Measurements from ENCODE around the gene RNF169.
"Not testable (repeated sequence)": the region's sequence is repeated elsewhere in the genome, so short reads cannot be mapped to it uniquely, and the experiment has no call there.

RNF169 gene

GRCh38 chr11:74739546-74740270, 8.9 kb upstream of the RNF169 start:
- ATAC-seq (replicated peaks) (peak; percentile 61 to 78), DNase-seq (no peak)
- Mint-ChIP-seq H3K27ac (no peak overlapping the region), H3K9me3 (no peaks in the 10 kb centered on the region), H3K36me3 (no peaks in the 10 kb centered on the region), H3K4me3 (no peak overlapping the region), H3K27me3 (peaks cover 25 to 26% of the 10 kb centered on the region in 2 donors), H3K4me1 (peaks cover 2 to 5% of the 10 kb centered on the region in 2 donors)

- Mint-ChIP-seq H3K4me1 (peaks cover 2 to 5% of the 10 kb centered on the region in 2 donors), H3K27ac (no peak overlapping the region), H3K36me3 (no peaks in the 10 kb centered on the region)
Observed at GRCh38 chr11:74742070-74742469, 6.6 kb upstream of the RNF169 start.

GRCh38 chr11:74743640-74744039, 5.0 kb upstream of the RNF169 start:
- no peak overlapping the region for H3K27ac Mint-ChIP-seq
- H3K4me1 Mint-ChIP-seq, result peaks cover 11 to 16% of the 10 kb centered on the region in 2 donors
- ATAC-seq (replicated peaks), result no peak
- no peaks in the 10 kb centered on the region for H3K9me3 Mint-ChIP-seq
- no peak for DNase-seq
- H3K27me3 Mint-ChIP-seq, result peaks cover 6% of the 10 kb centered on the region in 2 donors
- H3K36me3 Mint-ChIP-seq, result no peaks in the 10 kb centered on the region
- no peak overlapping the region for H3K4me3 Mint-ChIP-seq

More at GRCh38 chr11:74742070-74742469, 6.6 kb upstream of the RNF169 start:
- DNase-seq (no peak), ATAC-seq (replicated peaks) (no peak)
- Mint-ChIP-seq H3K4me3 (no peak overlapping the region), H3K27me3 (peaks cover 12 to 16% of the 10 kb centered on the region in 2 donors), H3K9me3 (no peaks in the 10 kb centered on the region)

GRCh38 chr11:74744277-74744676, 4.4 kb upstream of the RNF169 start:
- H3K4me3 Mint-ChIP-seq, result no peak overlapping the region
- H3K27me3 Mint-ChIP-seq, result peaks cover under 1 to 1% of the 10 kb centered on the region in 2 donors
- DNase-seq (no peak), ATAC-seq (replicated peaks) (no peak)
- H3K36me3 Mint-ChIP-seq, result no peaks in the 10 kb centered on the region
- no peaks in the 10 kb centered on the region for H3K9me3 Mint-ChIP-seq
- H3K4me1 Mint-ChIP-seq, result peaks cover 11 to 18% of the 10 kb centered on the region in 2 donors
- H3K27ac Mint-ChIP-seq, result no peak overlapping the region

- ATAC-seq (replicated peaks), result no peak
- H3K27ac Mint-ChIP-seq, result no peak overlapping the region
- H3K4me3 Mint-ChIP-seq, result no peak overlapping the region
Observed at GRCh38 chr11:74746868-74747267, 1.8 kb upstream of the RNF169 start.

GRCh38 chr11:74749127-74749964, 697 bp downstream of the RNF169 start:
- Mint-ChIP-seq H3K27ac (peak overlapping the region; percentile 78), H3K4me3 (peak overlapping the region; percentile 90 to 99), H3K4me1 (peaks cover 20 to 38% of the 10 kb centered on the region in 2 donors), H3K36me3 (peaks cover 3 to 7% of the 10 kb centered on the region in 2 donors), H3K9me3 (no peaks in the 10 kb centered on the region), H3K27me3 (no peaks in the 10 kb centered on the region)
- DNase-seq (peak; percentile 59), ATAC-seq (replicated peaks) (peak; percentile 71 to 72)

More at GRCh38 chr11:74746868-74747267, 1.8 kb upstream of the RNF169 start:
- Mint-ChIP-seq H3K9me3 (no peaks in the 10 kb centered on the region), H3K4me1 (peaks cover 18 to 28% of the 10 kb centered on the region in 2 donors), H3K27me3 (no peaks in the 10 kb centered on the region), H3K36me3 (peaks cover 0 to 4% of the 10 kb centered on the region in 2 donors)
- no peak for DNase-seq

- Mint-ChIP-seq H3K9me3 (no peaks in the 10 kb centered on the region), H3K36me3 (peaks cover 3 to 7% of the 10 kb centered on the region in 2 donors), H3K4me1 (peaks cover 23 to 44% of the 10 kb centered on the region in 2 donors), H3K27ac (peak overlapping the region; percentile 78), H3K27me3 (no peaks in the 10 kb centered on the region), H3K4me3 (peak overlapping the region; percentile 90 to 99)
- ATAC-seq (replicated peaks) (no peak), DNase-seq (no peak)
Observed at GRCh38 chr11:74749965-74750296, 1.3 kb downstream of the RNF169 start.

- not testable (repeated sequence) for H3K4me3 Mint-ChIP-seq; ATAC-seq (replicated peaks); DNase-seq; H3K27ac Mint-ChIP-seq; H3K36me3 Mint-ChIP-seq; H3K27me3 Mint-ChIP-seq; H3K9me3 Mint-ChIP-seq
- peaks cover 28 to 51% of the 10 kb centered on the region in 2 donors for H3K4me1 Mint-ChIP-seq
Observed at GRCh38 chr11:74750598-74750997, 1.9 kb downstream of the RNF169 start.

- Mint-ChIP-seq H3K27ac (no peak overlapping the region), H3K27me3 (no peaks in the 10 kb centered on the region), H3K4me3 (no peak overlapping the region), H3K9me3 (peaks cover 0 to under 1% of the 10 kb centered on the region in 2 donors), H3K36me3 (peaks cover 3 to 8% of the 10 kb centered on the region in 2 donors), H3K4me1 (peaks cover 30 to 55% of the 10 kb centered on the region in 2 donors)
- no peak for DNase-seq
- no peak for ATAC-seq (replicated peaks)
Observed at GRCh38 chr11:74751303-74751702, 2.7 kb downstream of the RNF169 start.

- Mint-ChIP-seq H3K4me1 (peaks cover 22 to 38% of the 10 kb centered on the region in 2 donors), H3K27ac (no peak overlapping the region), H3K36me3 (peaks cover 6 to 9% of the 10 kb centered on the region in 2 donors), H3K4me3 (no peak overlapping the region), H3K27me3 (no peaks in the 10 kb centered on the region), H3K9me3 (peaks cover 0 to 4% of the 10 kb centered on the region in 2 donors)
- no peak for DNase-seq
- peak in 1 of 2 donors; percentile 62 for ATAC-seq (replicated peaks)
Observed at GRCh38 chr11:74754507-74755252, 6.0 kb downstream of the RNF169 start.

- no peak overlapping the region for H3K27ac Mint-ChIP-seq
- ATAC-seq (replicated peaks) (no peak), DNase-seq (no peak)
- H3K27me3 Mint-ChIP-seq, result no peaks in the 10 kb centered on the region
- peaks cover 6 to 8% of the 10 kb centered on the region in 2 donors for H3K36me3 Mint-ChIP-seq
- H3K4me3 Mint-ChIP-seq, result no peak overlapping the region
- peaks cover 19 to 32% of the 10 kb centered on the region in 2 donors for H3K4me1 Mint-ChIP-seq
- peaks cover 0 to 4% of the 10 kb centered on the region in 2 donors for H3K9me3 Mint-ChIP-seq
Observed at GRCh38 chr11:74755395-74755995, 6.8 kb downstream of the RNF169 start.

- Mint-ChIP-seq H3K9me3 (peaks cover 0 to 4% of the 10 kb centered on the region in 2 donors), H3K27me3 (no peaks in the 10 kb centered on the region), H3K4me3 (no peak overlapping the region), H3K4me1 (peaks cover 16 to 27% of the 10 kb centered on the region in 2 donors), H3K36me3 (peaks cover 8% of the 10 kb centered on the region in 2 donors), H3K27ac (no peak overlapping the region)
- ATAC-seq (replicated peaks), result no peak
- no peak for DNase-seq
Observed at GRCh38 chr11:74756571-74756970, 7.9 kb downstream of the RNF169 start.

GRCh38 chr11:74766905-74767304, 18.3 kb downstream of the RNF169 start:
- H3K27ac Mint-ChIP-seq, result no peak overlapping the region
- peaks cover 23 to 25% of the 10 kb centered on the region in 2 donors for H3K36me3 Mint-ChIP-seq
- DNase-seq (no peak), ATAC-seq (replicated peaks) (no peak)
- no peak overlapping the region for H3K4me3 Mint-ChIP-seq
- no peaks in the 10 kb centered on the region for H3K27me3 Mint-ChIP-seq
- peaks cover 2 to 4% of the 10 kb centered on the region in 2 donors for H3K9me3 Mint-ChIP-seq
- peaks cover 29 to 43% of the 10 kb centered on the region in 2 donors for H3K4me1 Mint-ChIP-seq
